Naive thymus-derived CD8-positive, alpha-beta T cell (primary cell): Measurements from ENCODE around the gene TMEM127. TPM values are rescaled to one million over a fixed set of nuclear protein-coding genes. Genes with fewer than 3 reads are reported as not detected.

ENCODE experiments used
- ATAC-seq, 2 donors: fragments of 150-1000 bp; cut with Tn5 transposase in 1 of 2; sonication (Bioruptor Pico), chemical (Tn5 transposase) in 1 of 2; 1 replicate in 1 of 2; 2 replicates in 1 of 2; pipeline ENCODE4 v1.10.0; 2021; ENCODE audit warnings: mild to moderate bottlenecking in 2 of 2, moderate library complexity in 2 of 2
- POLR2A ChIA-PET: fragments of 350-600 bp; sonication (Branson Sonifier 250); formaldehyde crosslinking; loops from one replicate; lab custom pipeline; 2021; ENCODE audit warnings: antibody characterized with exemption; lab: Charles Lee
- DNase-seq, 10 donors: peaks; one replicate each; pipeline versions ENCODE4 v3.0.0 to v3.0.0-alpha.2; 2020 to 2022
- H3K27ac Mint-ChIP-seq, 10 donors: one replicate each; pipeline ENCODE4 v1.8.0; 2020 to 2022; ENCODE audit warnings: mild to moderate bottlenecking in 10 of 10, mixed read lengths in 10 of 10, moderate library complexity in 4 of 10, inconsistent platforms in 1 of 10
- H3K27me3 Mint-ChIP-seq, 5 donors: one replicate each; pipeline ENCODE4 v1.8.0; 2021 to 2022; ENCODE audit warnings: mixed read lengths in 5 of 5
- H3K36me3 Mint-ChIP-seq, 3 donors: one replicate each; pipeline ENCODE4 v1.8.0; 2020 to 2022; ENCODE audit warnings: mixed read lengths in 3 of 3, mild to moderate bottlenecking in 2 of 3, inconsistent platforms in 1 of 3
- H3K4me1 Mint-ChIP-seq, 4 donors: one replicate each; pipeline ENCODE4 v1.8.0; 2021 to 2022; ENCODE audit warnings: mixed read lengths in 4 of 4
- H3K4me3 Mint-ChIP-seq, 10 donors: one replicate each; pipeline ENCODE4 v1.8.0; 2020 to 2022; ENCODE audit warnings: mild to moderate bottlenecking in 10 of 10, mixed read lengths in 10 of 10, moderate library complexity in 6 of 10, inconsistent platforms in 1 of 10
- H3K9me3 Mint-ChIP-seq, 9 donors: one replicate each; pipeline ENCODE4 v1.8.0; 2020 to 2022; ENCODE audit warnings: mixed read lengths in 9 of 9, mild to moderate bottlenecking in 3 of 9, inconsistent platforms in 1 of 9, moderate library complexity in 1 of 9
- polyA plus RNA-seq, 3 donors: library from polyadenylated mRNA; unstranded; fragments of 300-500 nt; fragmentation: Illumina TruSeq; gene quantifications; one replicate each; pipeline ENCODE4 v1.2.3, GENCODE V29; 2021
- total RNA-seq, 8 experiments: library from RNA in 2 of 8; stranded (reverse) in 2 of 8; gene quantifications; one replicate each; pipeline ENCODE4 v1.2.3 and lab custom pipeline; 2021 to 2026

Gene TMEM127
- total and polyA plus RNA-seq, 5 experiments from 2014 or later = 22.1 to 39.5 (median 32.2) TPM

DNA sequence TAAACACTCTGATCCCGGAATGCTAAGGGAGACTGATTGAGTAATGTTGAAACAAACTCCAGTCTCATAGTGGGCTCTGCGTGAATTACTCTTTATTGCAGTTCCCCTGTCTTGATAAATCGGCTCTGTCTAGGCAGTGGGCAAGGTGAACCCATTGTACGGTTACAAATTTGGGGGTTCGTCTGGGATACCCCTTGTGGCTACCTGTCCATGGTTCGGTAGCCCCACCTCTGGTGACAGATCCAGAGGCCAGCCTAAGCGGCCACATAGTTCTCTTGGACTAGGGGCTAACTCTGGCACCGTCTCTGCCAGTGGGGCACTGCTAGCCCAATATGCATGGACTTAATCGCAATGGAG is 56.1 kb downstream of the TMEM127 start:
- DNase-seq = no peak
- H3K4me1 Mint-ChIP-seq = peaks cover 17 to 51% (median 44%) of the 10 kb centered on the region in 4 donors

DNA sequence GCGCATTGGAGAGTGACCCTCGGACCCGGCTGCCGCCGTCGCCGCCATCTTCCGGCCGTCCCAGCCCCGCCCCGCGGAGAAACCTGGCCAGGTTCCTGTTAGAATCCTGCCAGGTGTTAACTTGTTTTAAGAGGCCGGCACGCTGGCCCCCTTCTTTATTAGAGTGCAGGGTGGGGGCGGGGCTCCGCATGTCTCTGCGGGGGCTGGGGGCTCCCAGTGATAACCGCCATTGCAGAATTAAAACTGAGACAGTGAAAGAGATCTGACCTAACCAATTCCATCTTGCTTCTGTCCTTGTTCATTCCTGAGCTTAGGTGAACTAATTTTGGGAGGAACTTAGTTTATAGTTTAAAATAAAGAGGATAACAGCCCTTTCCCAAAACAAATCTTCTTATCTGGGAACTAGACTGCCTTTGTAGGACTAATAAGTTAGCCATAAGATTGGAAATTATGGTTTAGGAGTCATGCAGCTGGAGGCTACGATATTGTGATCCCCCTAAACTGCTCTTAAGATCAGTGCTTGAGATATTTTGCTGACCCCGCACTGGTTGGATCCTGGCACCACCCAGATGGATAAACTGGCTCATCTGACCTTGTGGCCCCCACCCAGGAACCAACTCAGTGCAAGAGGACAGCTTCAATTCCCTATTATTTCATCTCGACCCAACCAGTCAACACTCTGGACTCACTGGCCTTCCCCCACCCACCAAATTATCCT is 56.6 kb downstream of the TMEM127 start:
- no peaks in the 10 kb centered on the region for H3K27me3 Mint-ChIP-seq
- peak overlapping the region; percentile 80 to 97 (median 92) for H3K4me3 Mint-ChIP-seq
- H3K36me3 Mint-ChIP-seq = peaks cover 0 to 13% (median 0%) of the 10 kb centered on the region in 3 donors
- H3K9me3 Mint-ChIP-seq = no peaks in the 10 kb centered on the region
- peaks cover 18 to 56% (median 49%) of the 10 kb centered on the region in 4 donors for H3K4me1 Mint-ChIP-seq
- ATAC-seq (peak; percentile 1 to 6), DNase-seq (no peak)
- H3K27ac Mint-ChIP-seq = peak overlapping the region; percentile 37 to 96 (median 86)
- POLR2A ChIA-PET = interaction anchor here (0.6 to 2.7 kb wide), 24 partner anchors 9 to 705 kb away, joined by 3 to 32 read pairs (median 6); partner anchors contain the start of genes ASTL, CIAO1, DUSP2 and NCAPH

More for the DNA sequence above, 56.1 kb downstream of the TMEM127 start:
- peaks cover 0 to 13% (median 0%) of the 10 kb centered on the region in 3 donors for H3K36me3 Mint-ChIP-seq
- ATAC-seq = no peak
- H3K27ac Mint-ChIP-seq = peak overlapping the region in 5 of 10 donors; percentile 68 to 96 (median 84)
- H3K9me3 Mint-ChIP-seq = no peaks in the 10 kb centered on the region
- peak overlapping the region; percentile 80 to 97 (median 92) for H3K4me3 Mint-ChIP-seq
- POLR2A ChIA-PET = interaction anchor here (0.6 to 2.7 kb wide), 14 partner anchors 10 to 705 kb away, joined by 3 to 32 read pairs (median 6); partner anchors contain the start of genes ASTL and NCAPH
- no peaks in the 10 kb centered on the region for H3K27me3 Mint-ChIP-seq

DNA sequence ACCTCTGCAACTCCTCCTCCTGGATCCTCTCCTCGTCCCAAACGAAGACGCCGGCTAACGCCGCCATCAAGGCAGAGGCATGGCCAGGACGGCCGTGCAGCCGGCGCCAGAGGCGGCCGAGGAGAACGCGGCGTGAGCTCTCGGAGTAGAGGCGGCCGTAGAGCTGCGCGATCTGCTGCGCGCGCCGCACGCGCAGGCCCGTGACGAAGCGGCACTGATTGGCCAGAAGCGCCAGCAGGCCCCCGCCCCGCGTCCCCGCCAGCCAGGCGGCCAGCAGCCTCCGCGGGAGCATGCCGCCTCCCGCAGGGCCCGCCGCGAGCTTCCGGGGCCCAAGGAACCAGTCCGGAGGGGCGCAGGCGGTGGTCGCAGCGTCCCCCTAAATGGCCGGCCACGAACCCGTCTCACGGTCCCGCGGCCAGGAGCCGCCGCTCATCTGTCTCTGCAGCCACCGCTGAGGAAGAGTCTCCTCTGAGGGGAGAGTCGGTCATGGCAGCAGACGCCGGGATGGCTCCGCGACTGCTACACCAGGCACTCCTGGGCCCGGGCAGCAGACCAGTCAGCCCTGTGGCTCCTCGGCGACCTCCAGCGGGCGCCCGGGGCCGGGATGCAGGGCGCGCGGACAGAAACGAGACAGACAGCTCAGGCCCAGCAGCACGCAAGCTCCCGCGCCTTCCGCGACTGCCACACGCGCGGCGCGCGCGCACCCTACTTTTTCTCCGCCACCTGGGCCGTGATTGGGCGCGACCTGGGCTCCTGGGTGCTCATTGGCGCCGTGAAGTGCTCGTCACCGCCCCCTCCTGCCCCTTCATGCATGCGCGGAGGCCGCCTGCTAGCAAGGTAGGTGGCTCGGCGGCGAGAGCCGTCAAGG is 57.4 kb downstream of the TMEM127 start, which contains the start of gene STARD7:
Gene STARD7 (minus strand): TSS at position 685 of the 868 bp plus-strand sequence. CDS start 393 bp downstream, at position 292.
- Mint-ChIP-seq H3K4me3 (peak within 1 kb of the TSS; percentile 90 to 99 (median 94)), H3K36me3 (peaks cover 0 to 16% (median 1%) of the 10 kb centered on the region in 3 donors), H3K27ac (peak within 1 kb of the TSS; percentile 88 to 98 (median 94)), H3K4me1 (peaks cover 22 to 62% (median 56%) of the 10 kb centered on the region in 4 donors), H3K27me3 (no peaks in the 10 kb centered on the region), H3K9me3 (no peaks in the 10 kb centered on the region)
- POLR2A ChIA-PET = interaction anchor here (0.6 to 2.7 kb wide), 36 partner anchors 8 to 329 kb away, joined by 3 to 32 read pairs (median 5); partner anchors contain the start of genes ASTL, CIAO1, DUSP2 and NCAPH
- ATAC-seq (peak; percentile 89 to 90), DNase-seq (peak; percentile 89 to 97 (median 95))

DNA sequence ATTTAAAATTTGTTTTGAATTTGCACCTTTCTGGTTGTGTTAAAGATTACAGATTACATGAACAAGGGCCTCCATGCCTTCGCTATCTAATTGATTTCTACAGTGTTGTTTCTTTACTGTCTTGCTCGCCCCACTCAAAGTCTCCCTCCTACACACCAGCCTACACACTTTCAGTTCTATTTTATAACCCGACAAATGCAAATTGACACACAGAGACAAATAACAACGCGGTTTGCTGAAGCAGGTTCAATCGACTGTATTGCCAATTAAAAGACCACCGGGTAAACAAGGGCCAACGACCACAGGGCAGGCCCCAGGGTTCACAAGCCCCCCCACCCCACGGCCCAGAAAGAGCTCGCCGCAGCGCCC is 58.0 kb downstream of the TMEM127 start:
- POLR2A ChIA-PET = interaction anchor here (0.6 to 2.7 kb wide), 30 partner anchors 8 to 330 kb away, joined by 3 to 32 read pairs (median 5); partner anchors contain the start of genes ASTL and CIAO1
- no peaks in the 10 kb centered on the region for H3K9me3 Mint-ChIP-seq
- peak overlapping the region; percentile 88 to 98 (median 94) for H3K27ac Mint-ChIP-seq
- H3K4me1 Mint-ChIP-seq = peaks cover 27 to 68% (median 62%) of the 10 kb centered on the region in 4 donors
- H3K4me3 Mint-ChIP-seq = peak overlapping the region; percentile 90 to 99 (median 94)
- ATAC-seq = peak; percentile 1 to 5
- no peaks in the 10 kb centered on the region for H3K27me3 Mint-ChIP-seq
- DNase-seq = no peak
- peaks cover 0 to 23% (median 2%) of the 10 kb centered on the region in 3 donors for H3K36me3 Mint-ChIP-seq

DNA sequence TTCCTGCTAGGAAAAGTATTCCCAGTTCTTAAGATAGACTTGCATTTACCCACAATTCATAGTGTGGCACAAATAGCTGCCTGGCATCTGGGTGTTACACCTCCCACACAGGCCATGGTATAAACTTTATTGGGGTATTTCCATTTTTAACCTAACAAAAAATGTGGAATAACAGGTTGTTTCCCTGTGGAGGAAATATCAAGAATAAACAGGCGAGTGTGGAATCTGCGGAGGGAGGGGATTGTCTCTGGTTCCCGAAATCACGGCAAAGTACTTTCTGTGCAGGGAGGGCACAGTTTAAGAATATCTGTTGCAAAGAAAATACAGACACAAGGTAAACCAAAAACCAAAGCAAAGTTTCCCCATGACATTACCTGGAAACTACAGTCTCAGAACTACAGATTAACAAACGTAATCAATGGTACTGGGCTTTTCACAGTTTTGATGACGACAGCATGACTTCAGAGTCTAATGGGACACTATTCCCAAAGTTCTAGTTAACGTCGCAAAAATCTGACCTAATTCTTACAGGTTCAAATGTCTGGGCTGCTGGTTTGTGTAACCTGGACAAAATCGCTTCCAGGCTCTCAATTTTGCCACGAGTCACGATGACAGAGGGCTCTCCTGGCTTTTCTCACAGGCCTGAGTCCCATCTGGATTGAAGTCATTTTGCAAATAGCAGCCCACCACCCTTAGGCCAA is 58.6 kb downstream of the TMEM127 start:
- ATAC-seq (no peak), DNase-seq (no peak)
- peaks cover 28 to 72% (median 67%) of the 10 kb centered on the region in 4 donors for H3K4me1 Mint-ChIP-seq
- POLR2A ChIA-PET = interaction anchor here (0.7 to 2.7 kb wide), 8 partner anchors 11 to 279 kb away, joined by 3 to 32 read pairs (median 6); no protein-coding TSS in a partner anchor
- no peaks in the 10 kb centered on the region for H3K9me3 Mint-ChIP-seq
- H3K4me3 Mint-ChIP-seq = peak overlapping the region; percentile 90 to 99 (median 94)
- H3K27me3 Mint-ChIP-seq = no peaks in the 10 kb centered on the region
- H3K36me3 Mint-ChIP-seq = peaks cover 0 to 23% (median 2%) of the 10 kb centered on the region in 3 donors
- peak overlapping the region; percentile 88 to 98 (median 94) for H3K27ac Mint-ChIP-seq

DNA sequence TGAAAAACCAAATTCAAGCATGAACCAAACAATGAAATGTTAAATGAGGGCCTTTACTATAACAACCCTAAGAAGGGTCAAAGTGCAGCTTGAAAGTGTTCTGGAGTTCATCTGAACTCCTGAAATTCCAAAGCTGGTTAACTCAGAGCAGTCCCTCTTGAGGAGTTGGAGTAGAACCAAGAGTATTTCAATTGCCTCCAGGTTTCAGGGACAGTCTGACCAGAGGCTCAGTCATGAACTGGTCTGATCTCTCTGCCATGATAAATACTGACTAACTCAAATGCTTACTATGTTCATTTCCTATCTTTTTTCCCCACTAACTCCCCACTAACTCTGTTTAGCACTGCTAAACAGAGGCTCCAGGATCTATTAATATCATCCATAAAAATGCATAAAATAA is 59.9 kb downstream of the TMEM127 start:
- DNase-seq (no peak), ATAC-seq (no peak)
- Mint-ChIP-seq H3K9me3 (no peaks in the 10 kb centered on the region), H3K4me3 (peak overlapping the region; percentile 59 to 93 (median 80)), H3K36me3 (peaks cover 0 to 20% (median 2%) of the 10 kb centered on the region in 3 donors), H3K27me3 (no peaks in the 10 kb centered on the region), H3K27ac (peak overlapping the region in 8 of 10 donors; percentile 40 to 89 (median 84)), H3K4me1 (peaks cover 30 to 79% (median 75%) of the 10 kb centered on the region in 4 donors)
- POLR2A ChIA-PET = no interaction called here

DNA sequence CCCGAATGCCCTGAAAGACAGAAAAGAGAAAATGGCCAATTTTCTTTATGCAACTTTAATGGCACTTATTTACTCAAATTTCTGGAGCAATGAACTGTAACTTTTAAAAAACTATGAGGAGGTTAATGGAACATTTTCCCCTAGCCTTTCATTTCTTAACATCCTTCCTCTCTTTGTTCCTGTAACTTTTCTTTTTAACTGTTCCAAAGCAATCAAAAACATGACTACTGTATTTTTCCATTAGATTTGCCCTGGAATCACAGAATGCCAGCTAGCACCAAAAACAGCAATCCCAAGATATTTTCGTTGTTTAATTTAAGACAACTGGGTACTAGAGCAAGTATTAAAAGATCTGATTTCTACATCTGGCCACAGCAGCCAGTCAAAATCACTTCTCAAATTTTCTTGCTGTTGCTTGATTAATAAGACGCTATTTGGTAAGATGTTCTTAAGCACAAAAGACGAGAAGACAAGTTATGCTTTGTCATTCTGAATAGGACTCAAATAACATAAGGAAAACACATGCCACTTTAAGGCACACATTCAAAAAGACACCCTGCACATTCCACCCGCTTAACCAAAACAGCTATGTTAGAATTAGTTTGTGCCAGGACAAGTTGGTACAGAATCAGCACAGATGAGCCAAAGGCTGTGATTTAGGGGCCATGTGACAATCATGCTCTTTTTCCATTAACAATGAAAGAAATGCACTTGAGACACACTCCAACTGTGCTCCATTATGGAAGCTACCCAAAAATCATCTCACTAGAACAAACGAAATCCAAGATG is 60.8 kb downstream of the TMEM127 start:
- Mint-ChIP-seq H3K4me3 (peak overlapping the region; percentile 40 to 87 (median 73)), H3K9me3 (no peaks in the 10 kb centered on the region), H3K27ac (peak overlapping the region in 8 of 10 donors; percentile 9 to 90 (median 46)), H3K27me3 (no peaks in the 10 kb centered on the region), H3K36me3 (peaks cover 0 to 20% (median 2%) of the 10 kb centered on the region in 3 donors), H3K4me1 (peaks cover 32 to 83% (median 79%) of the 10 kb centered on the region in 4 donors)
- no peak for DNase-seq
- no peak for ATAC-seq
- POLR2A ChIA-PET = interaction anchor here (1.1 to 1.4 kb wide), 2 partner anchors 51 kb away, joined by 3 to 5 read pairs; no protein-coding TSS in a partner anchor

DNA sequence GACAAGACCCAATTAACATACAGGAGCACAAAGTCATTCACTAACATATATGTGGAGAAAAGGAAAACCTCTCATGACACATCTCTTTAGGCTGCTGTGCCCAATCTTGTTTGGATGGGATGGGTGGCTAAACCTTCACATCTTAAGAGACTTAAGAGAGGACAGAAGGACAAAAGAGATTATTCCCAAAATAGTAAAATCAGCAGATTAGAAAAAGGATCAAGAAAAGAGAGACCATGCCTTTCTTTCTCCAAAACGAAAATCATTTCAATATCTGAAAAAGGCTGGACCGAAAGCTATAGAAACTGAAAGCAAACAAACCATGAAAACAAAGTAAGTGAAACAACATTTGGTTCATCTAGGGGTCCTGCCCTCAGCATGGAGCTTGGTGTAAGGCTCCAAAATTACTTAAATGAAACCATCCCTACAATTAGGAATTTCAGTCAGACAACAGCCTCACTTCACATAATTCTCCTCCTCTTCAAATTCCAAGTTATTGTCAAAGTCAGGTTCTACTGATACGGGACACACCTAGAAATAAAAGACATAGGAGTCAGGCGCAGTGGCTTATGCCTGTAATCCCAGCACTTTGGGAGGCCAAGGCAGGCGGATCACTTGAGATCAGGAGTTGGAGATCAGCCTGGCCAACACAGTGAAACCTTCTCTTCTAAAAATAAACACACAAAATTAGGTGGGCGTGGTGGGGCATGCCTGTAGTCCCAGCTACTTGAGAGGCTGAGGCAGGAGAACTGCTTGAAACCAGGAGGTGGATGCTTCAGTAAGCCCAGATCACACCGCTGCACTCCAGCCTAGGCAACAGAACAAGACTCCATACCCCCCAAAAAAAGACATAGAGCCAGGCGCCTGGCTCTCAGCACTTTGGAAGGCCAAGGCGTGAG is 62.4 kb downstream of the TMEM127 start:
- peaks cover 0 to 25% (median 6%) of the 10 kb centered on the region in 3 donors for H3K36me3 Mint-ChIP-seq
- ATAC-seq = no peak
- no peaks in the 10 kb centered on the region for H3K9me3 Mint-ChIP-seq
- peak overlapping the region; percentile 10 to 90 (median 62) for H3K27ac Mint-ChIP-seq
- peaks cover 33 to 90% (median 83%) of the 10 kb centered on the region in 4 donors for H3K4me1 Mint-ChIP-seq
- no peaks in the 10 kb centered on the region for H3K27me3 Mint-ChIP-seq
- POLR2A ChIA-PET = interaction anchor here (0.5 to 1.4 kb wide), 3 partner anchors 40 to 53 kb away, joined by 3 to 6 read pairs (median 3); no protein-coding TSS in a partner anchor
- no peak for DNase-seq
- peak overlapping the region; percentile 1 to 87 (median 64) for H3K4me3 Mint-ChIP-seq

DNA sequence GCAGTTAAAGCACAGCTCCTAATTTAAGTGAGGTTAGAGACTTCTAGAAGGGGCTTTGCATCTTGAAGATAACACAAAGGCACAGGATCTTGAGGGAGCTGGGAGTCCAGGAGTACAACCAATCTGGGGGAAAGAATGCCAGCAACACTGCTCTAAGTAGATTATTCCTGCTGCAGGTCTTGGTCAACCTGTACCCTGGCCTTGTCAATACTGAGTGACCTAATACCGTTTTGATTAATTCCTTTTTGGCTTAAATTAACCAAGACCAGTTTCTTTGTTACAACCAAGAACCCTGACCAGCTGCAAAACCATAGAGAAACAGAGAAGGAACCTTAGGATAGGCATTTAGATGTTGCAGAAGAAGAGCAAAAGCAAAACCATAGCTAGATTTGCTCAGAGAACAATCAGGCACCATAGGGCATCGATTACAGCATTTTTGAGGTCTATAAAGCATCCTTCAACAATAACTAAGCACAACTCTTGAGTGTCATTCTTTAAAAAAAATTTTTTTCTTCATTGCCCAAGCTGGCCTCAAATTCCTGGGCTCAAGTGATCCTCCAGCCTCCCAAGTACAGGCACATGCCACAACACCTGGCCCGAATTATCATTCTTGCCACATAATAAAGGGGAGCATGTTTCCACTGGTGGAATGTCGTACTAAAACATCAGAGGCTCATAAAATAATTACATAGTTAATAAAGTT is 63.5 kb downstream of the TMEM127 start:
- peaks cover 33 to 93% (median 81%) of the 10 kb centered on the region in 4 donors for H3K4me1 Mint-ChIP-seq
- H3K27ac Mint-ChIP-seq = peak overlapping the region in 6 of 10 donors; percentile 8 to 88 (median 59)
- no peak for DNase-seq

More for the DNA sequence above, 63.5 kb downstream of the TMEM127 start:
- POLR2A ChIA-PET = interaction anchor here (1.7 kb wide), 1 partner anchor 10 kb away, joined by 4 read pairs; no protein-coding TSS in a partner anchor
- peaks cover 0 to 27% (median 6%) of the 10 kb centered on the region in 3 donors for H3K36me3 Mint-ChIP-seq
- ATAC-seq = no peak
- H3K4me3 Mint-ChIP-seq = peak overlapping the region in 8 of 10 donors; percentile 11 to 45 (median 28)
- no peaks in the 10 kb centered on the region for H3K27me3 Mint-ChIP-seq
- H3K9me3 Mint-ChIP-seq = no peaks in the 10 kb centered on the region
